ENCODE results near the gene SYNPO2.

The SYNPO2 gene

DNA sequence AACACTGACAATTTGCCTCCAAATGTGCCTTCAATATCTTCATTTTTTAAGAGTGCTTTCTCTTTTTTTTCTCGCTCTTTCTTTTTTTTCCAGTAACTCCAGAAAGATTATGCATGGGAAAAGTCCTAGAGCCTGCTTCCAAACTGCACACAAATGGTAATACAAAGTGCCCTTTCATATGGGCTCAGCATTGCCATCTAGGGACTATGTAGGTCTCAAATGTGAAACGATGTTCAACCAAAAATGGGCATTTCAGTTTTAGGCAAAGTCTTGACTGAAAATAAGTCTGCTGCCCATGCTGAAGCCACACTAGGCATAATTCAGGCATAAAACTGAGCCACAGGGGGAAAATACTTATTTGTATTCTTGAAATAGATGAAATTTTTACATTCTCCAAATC, 65.6 kb downstream of the SYNPO2 start:
- no peak overlapping the region for H3K4me2 ChIP-seq (ENCODE audit: low read depth, low read length, poor library complexity, severe bottlenecking)
- H3K4me3 ChIP-seq (ENCODE audit: insufficient read depth, low read length, poor library complexity, severe bottlenecking) = no peak overlapping the region

DNA sequence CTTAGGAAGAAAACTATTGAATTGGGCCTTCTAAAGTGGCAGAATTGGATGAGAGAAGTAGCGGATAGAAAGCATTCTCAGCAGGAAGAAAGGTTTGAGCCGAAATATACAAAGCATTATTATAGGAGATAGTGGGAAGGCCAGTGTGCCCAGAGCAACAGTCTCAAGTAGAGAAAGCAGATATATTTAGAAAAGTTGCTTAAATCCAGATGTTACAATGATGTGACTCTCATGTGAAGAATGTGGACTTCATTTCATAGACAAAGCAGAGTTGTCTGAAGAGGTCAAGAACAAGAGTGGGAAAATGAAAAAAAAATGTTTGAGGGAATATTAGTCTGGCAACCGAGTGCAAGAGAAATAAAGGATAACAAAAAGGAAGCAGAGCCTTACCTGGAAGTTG, 66.9 kb downstream of the SYNPO2 start:
- Histone ChIP-seq H4K20me1 (ENCODE audit: low read depth, low read length) (no peaks in the 10 kb centered on the region), H3K36me3 (ENCODE audit: low read length) (no peaks in the 10 kb centered on the region), H3K27ac (ENCODE audit: low read depth, low read length) (no peak overlapping the region), H3K4me3 (ENCODE audit: insufficient read depth, low read length, poor library complexity, severe bottlenecking) (no peak overlapping the region), H2AFZ (ENCODE audit: low read depth, low read length, severe bottlenecking) (no peak overlapping the region), H3K9me3 (ENCODE audit: insufficient read depth, low read length) (no peaks in the 10 kb centered on the region), H3K9me2 (replicated peaks; ENCODE audit: insufficient read depth, low read length) (no peaks in the 10 kb centered on the region), H3K79me2 (ENCODE audit: insufficient read depth, low read length) (no peaks in the 10 kb centered on the region), H3K4me2 (ENCODE audit: low read depth, low read length, poor library complexity, severe bottlenecking) (no peak overlapping the region), H3F3A (ENCODE audit: insufficient read depth) (no peaks in the 10 kb centered on the region), H3K9ac (ENCODE audit: low read length) (no peak overlapping the region), H3K27me3 (ENCODE audit: low read length) (no peaks in the 10 kb centered on the region)
- no peak for TF ChIP-seq EZH2phosphoT487 (conservative IDR thresholded peaks at IDR 0.05; ENCODE audit: low read length)

More for the DNA sequence above, 65.6 kb downstream of the SYNPO2 start:
- H3K27ac ChIP-seq (ENCODE audit: low read depth, low read length) = no peak overlapping the region
- H3K79me2 ChIP-seq (ENCODE audit: insufficient read depth, low read length) = no peaks in the 10 kb centered on the region
- no peaks in the 10 kb centered on the region for H4K20me1 ChIP-seq (ENCODE audit: low read depth, low read length)
- no peak overlapping the region for H3K9ac ChIP-seq (ENCODE audit: low read length)
- no peak for TF ChIP-seq EZH2phosphoT487 (conservative IDR thresholded peaks at IDR 0.05; ENCODE audit: low read length)
- TF ChIP-seq, protein P1, sequence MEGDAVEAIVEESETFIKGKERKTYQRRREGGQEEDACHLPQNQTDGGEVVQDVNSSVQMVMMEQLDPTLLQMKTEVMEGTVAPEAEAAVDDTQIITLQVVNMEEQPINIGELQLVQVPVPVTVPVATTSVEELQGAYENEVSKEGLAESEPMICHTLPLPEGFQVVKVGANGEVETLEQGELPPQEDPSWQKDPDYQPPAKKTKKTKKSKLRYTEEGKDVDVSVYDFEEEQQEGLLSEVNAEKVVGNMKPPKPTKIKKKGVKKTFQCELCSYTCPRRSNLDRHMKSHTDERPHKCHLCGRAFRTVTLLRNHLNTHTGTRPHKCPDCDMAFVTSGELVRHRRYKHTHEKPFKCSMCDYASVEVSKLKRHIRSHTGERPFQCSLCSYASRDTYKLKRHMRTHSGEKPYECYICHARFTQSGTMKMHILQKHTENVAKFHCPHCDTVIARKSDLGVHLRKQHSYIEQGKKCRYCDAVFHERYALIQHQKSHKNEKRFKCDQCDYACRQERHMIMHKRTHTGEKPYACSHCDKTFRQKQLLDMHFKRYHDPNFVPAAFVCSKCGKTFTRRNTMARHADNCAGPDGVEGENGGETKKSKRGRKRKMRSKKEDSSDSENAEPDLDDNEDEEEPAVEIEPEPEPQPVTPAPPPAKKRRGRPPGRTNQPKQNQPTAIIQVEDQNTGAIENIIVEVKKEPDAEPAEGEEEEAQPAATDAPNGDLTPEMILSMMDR (IDR thresholded peaks at IDR 0.05; ENCODE audit: insufficient read depth, low read length, poor library complexity, severe bottlenecking) = no peak
- no peaks in the 10 kb centered on the region for H3K9me3 ChIP-seq (ENCODE audit: insufficient read depth, low read length)
- no peaks in the 10 kb centered on the region for H3K27me3 ChIP-seq (ENCODE audit: low read length)
- no peaks in the 10 kb centered on the region for H3K9me2 ChIP-seq (replicated peaks; ENCODE audit: insufficient read depth, low read length)
- H3K36me3 ChIP-seq (ENCODE audit: low read length) = no peaks in the 10 kb centered on the region
- no peak overlapping the region for H2AFZ ChIP-seq (ENCODE audit: low read depth, low read length, severe bottlenecking)
- H3F3A ChIP-seq (ENCODE audit: insufficient read depth) = no peaks in the 10 kb centered on the region

DNA sequence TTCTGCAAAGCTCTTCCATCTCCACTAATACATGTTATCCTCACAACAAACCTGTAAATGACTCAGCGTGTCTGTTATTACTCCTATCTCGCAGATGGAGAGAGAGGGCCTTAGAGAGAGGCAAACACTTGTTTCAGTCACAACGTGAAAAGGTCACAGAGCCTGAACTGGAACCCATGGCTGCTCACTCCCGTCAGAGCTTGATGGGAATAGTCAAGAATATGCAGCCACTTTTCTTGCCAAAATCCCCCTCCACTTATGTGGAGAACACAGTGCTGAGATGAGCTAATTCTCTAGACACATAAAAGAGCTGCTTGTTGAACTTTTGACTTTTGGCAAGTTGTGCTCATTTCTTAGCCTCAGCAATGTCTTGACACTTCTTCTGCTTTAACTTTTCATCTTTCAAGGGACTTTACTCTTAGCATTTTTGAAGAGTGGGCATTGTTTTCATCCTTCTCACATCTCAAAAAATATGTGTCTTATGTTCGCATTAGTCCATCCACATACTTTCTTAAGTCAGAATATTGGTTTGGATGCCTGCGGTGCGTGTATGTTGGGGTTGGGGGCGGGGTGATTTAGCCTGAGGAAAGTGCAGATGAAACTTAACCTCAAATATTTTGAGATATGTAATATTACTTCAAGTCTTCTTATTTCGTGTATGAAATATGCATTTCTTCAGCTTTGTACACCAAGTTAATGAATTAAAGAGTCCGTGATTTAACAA, 69.2 kb downstream of the SYNPO2 start:
- Histone ChIP-seq H2AFZ (ENCODE audit: low read depth, low read length, severe bottlenecking) (no peak overlapping the region), H3K36me3 (ENCODE audit: low read length) (no peaks in the 10 kb centered on the region), H3K27me3 (ENCODE audit: low read length) (no peaks in the 10 kb centered on the region), H3K79me2 (ENCODE audit: insufficient read depth, low read length) (no peaks in the 10 kb centered on the region), H3K4me2 (ENCODE audit: low read depth, low read length, poor library complexity, severe bottlenecking) (no peak overlapping the region), H3K9ac (ENCODE audit: low read length) (no peak overlapping the region), H3K9me3 (ENCODE audit: insufficient read depth, low read length) (no peaks in the 10 kb centered on the region), H3K27ac (ENCODE audit: low read depth, low read length) (no peak overlapping the region), H3F3A (ENCODE audit: insufficient read depth) (no peaks in the 10 kb centered on the region), H3K4me3 (ENCODE audit: insufficient read depth, low read length, poor library complexity, severe bottlenecking) (no peak overlapping the region), H4K20me1 (ENCODE audit: low read depth, low read length) (no peaks in the 10 kb centered on the region), H3K9me2 (replicated peaks; ENCODE audit: insufficient read depth, low read length) (no peaks in the 10 kb centered on the region)
- TF ChIP-seq, protein P1 (IDR thresholded peaks at IDR 0.05; ENCODE audit: insufficient read depth, low read length, poor library complexity, severe bottlenecking) = no peak
- no peak for TF ChIP-seq EZH2phosphoT487 (conservative IDR thresholded peaks at IDR 0.05; ENCODE audit: low read length)

DNA sequence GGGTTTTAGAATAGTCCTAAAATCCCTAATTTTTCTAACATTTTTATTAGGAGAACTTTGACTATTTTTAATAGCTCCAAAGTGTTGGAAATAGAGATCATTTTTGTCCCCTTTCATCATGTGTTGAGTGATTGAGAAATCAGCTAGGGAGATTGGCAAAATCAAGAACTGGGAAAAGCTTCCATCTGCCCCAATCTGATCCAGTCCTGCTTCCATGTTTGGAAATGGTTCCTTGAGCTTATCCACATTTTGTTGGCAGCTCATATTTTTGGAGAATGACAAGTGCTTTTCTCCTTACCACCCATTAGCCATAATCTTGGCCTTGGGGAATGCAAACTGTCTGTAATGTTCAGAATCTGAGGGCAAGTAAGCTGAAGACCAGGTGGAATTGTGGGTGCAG, 73.9 kb downstream of the SYNPO2 start:
- Histone ChIP-seq H4K20me1 (ENCODE audit: low read depth, low read length) (no peaks in the 10 kb centered on the region), H3K9me3 (ENCODE audit: insufficient read depth, low read length) (no peaks in the 10 kb centered on the region), H3K27me3 (ENCODE audit: low read length) (no peaks in the 10 kb centered on the region), H3K36me3 (ENCODE audit: low read length) (no peaks in the 10 kb centered on the region), H2AFZ (ENCODE audit: low read depth, low read length, severe bottlenecking) (no peak overlapping the region), H3F3A (ENCODE audit: insufficient read depth) (no peaks in the 10 kb centered on the region), H3K79me2 (ENCODE audit: insufficient read depth, low read length) (no peaks in the 10 kb centered on the region), H3K9me2 (replicated peaks; ENCODE audit: insufficient read depth, low read length) (no peaks in the 10 kb centered on the region), H3K4me2 (ENCODE audit: low read depth, low read length, poor library complexity, severe bottlenecking) (no peak overlapping the region), H3K27ac (ENCODE audit: low read depth, low read length) (no peak overlapping the region), H3K9ac (ENCODE audit: low read length) (no peak overlapping the region), H3K4me3 (ENCODE audit: insufficient read depth, low read length, poor library complexity, severe bottlenecking) (no peak overlapping the region)
- TF ChIP-seq EZH2phosphoT487 (conservative IDR thresholded peaks at IDR 0.05; ENCODE audit: low read length) = no peak
- TF ChIP-seq, protein P1 (IDR thresholded peaks at IDR 0.05; ENCODE audit: insufficient read depth, low read length, poor library complexity, severe bottlenecking) = no peak
